ENCODE data around the gene POLR3H.
A peak's percentile ranks its signal among the peaks of the same experiment; 100 is the strongest.

DNA sequence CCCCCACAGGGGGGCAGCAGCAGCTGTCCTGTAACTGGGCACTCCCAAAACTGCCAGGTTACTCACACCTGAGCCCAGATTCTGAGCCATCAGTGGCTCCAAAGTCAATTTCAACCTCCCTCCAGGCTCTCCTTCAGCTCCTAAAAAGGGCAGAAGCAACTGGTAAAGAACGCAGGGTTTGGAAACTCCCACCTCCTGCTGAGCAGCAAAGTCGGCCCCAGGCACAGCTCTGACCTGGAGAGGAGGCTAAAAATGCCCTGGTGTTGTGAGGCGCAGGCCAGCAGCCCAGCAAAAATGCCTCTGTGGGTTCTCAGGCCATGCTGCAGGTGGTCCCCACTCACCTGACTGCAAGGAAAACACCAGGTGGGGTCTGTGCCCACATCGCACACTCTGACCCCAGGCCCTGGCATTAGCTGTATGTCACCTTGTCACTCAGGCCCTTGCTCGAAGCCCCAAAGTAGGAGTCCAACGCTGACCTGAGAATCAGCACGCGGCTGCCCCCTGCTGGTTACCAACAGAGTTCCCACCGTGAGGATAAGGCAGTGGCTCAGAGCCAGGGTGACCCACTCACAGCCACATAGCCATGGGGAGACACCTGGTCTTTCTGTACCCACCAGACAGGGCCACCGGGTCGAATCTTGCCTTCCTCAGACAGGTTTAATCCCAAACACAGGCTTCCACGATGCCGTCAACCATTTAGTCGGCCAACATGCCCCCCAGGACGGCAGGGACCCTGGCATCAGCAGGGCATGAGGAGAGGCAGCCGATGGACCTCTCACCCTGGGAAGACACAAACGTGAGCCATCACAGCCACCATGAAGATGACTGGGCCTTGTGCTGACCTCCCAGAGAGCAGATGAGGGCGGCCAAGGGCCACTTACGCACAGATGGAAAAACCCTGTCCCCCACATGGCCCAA, 11.1 kb downstream of the POLR3H start:
- TF ChIP-seq EZH2 (IDR thresholded peaks at IDR 0.05; ENCODE audit: borderline replicate concordance, low read length): no peak
- TF ChIP-seq, protein P1, sequence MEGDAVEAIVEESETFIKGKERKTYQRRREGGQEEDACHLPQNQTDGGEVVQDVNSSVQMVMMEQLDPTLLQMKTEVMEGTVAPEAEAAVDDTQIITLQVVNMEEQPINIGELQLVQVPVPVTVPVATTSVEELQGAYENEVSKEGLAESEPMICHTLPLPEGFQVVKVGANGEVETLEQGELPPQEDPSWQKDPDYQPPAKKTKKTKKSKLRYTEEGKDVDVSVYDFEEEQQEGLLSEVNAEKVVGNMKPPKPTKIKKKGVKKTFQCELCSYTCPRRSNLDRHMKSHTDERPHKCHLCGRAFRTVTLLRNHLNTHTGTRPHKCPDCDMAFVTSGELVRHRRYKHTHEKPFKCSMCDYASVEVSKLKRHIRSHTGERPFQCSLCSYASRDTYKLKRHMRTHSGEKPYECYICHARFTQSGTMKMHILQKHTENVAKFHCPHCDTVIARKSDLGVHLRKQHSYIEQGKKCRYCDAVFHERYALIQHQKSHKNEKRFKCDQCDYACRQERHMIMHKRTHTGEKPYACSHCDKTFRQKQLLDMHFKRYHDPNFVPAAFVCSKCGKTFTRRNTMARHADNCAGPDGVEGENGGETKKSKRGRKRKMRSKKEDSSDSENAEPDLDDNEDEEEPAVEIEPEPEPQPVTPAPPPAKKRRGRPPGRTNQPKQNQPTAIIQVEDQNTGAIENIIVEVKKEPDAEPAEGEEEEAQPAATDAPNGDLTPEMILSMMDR (conservative IDR thresholded peaks at IDR 0.05 in 1 of 2, IDR thresholded peaks at IDR 0.05 in 1 of 2; ENCODE audit: extremely low read depth in 1 of 2, insufficient read depth in 1 of 2, low read depth in 1 of 2, low read length in 2 of 2): peak; percentile 76 to 78
